NCI-H82 (cell line): ENCODE results near the gene CCM2.

Experiments
- DNase-seq: peaks from one replicate; lab custom pipeline; 2025; lab: John Stamatoyannopoulos, UW

Gene CCM2

GRCh38 chr7:45035371-45035770 lies 35.4 kb downstream of the CCM2 start:
- DNase-seq: no peak

GRCh38 chr7:45035893-45036292 lies 35.9 kb downstream of the CCM2 start:
- no peak for DNase-seq

GRCh38 chr7:45036317-45036716 lies 36.3 kb downstream of the CCM2 start:
- no peak for DNase-seq

- DNase-seq: no peak
Observed at GRCh38 chr7:45036796-45037195, 36.8 kb downstream of the CCM2 start.

DNA sequence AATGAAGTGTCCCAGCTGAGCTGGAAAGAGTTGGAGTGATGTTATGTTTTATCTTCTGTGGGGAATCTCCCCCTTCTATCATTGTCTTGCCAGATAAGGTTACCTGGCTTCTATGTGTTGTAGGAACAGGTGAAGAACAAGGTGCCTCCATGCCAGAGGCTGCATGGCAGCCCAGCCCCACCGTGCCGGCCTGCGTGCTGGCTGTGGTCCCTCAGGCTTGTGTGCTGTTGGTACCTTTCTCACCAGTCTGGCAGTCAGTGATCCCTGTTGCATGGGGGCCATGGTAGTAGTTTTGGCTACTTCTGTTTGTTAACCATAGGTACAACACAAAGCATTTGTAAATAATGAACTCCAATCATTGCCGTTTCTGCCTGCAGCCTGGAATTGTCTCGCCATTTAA lies 37.9 kb downstream of the CCM2 start:
- no peak for DNase-seq

DNA sequence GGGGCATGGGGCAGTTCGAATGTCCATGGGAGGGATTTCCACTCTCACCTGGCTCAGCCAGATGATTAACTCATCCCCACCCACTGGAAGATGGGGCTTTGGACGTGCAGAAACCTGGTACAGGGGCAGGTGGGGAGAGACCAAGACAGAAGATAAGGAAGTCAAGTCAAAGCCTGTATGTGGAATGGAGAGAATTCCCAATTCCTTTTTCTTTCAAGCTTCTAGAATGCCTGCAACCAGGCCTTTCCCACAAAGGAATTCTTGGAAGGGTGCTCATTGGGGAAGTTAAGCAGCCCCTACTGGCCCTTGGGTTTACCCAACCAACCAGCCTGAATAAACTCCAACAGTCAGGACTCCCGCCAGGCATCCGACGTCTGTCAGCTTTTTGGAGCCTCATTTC lies 39.1 kb downstream of the CCM2 start:
- DNase-seq: no peak

DNA sequence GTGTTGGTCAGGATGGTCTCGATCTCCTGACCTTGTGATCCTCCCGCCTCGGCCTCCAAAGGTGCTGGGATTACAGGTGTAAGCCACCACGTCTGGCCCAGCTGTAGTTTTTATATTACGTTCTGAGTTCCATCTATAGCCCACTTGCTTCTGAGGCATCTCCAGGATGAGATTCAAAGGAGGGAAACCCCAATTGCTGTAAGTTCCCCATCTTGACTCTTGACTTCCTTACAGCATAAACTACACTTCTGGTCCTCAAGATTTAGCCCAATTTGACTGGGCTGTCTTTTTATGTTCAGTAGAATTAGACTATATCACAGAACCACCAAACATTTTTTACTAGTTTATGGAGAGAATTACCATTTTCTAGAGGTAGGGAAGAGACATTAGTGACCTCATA lies 44.3 kb downstream of the CCM2 start:
- DNase-seq: no peak

DNA sequence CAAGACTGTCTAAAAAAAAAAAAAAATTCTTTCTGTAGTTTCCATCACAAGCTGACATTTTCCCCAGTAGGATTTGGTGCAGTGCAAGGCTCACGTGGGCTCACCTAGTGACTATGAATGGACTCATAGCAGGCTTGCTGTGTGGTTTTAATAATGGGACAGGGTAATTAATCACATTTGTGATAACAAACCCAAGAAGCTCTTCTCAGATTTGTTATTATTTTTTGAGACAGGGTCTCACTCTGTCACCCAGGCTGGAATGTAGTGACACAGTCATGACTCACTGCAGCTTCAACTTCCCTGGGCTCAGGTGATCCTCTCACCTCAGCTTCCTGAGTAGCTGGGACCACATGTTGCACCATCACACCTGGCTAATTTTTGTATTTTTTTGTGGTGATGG lies 48.7 kb downstream of the CCM2 start:
- DNase-seq: no peak

GRCh38 chr7:45050198-45050597 lies 50.2 kb downstream of the CCM2 start:
- no peak for DNase-seq

GRCh38 chr7:45052011-45052410 lies 52.0 kb downstream of the CCM2 start:
- DNase-seq: no peak

DNA sequence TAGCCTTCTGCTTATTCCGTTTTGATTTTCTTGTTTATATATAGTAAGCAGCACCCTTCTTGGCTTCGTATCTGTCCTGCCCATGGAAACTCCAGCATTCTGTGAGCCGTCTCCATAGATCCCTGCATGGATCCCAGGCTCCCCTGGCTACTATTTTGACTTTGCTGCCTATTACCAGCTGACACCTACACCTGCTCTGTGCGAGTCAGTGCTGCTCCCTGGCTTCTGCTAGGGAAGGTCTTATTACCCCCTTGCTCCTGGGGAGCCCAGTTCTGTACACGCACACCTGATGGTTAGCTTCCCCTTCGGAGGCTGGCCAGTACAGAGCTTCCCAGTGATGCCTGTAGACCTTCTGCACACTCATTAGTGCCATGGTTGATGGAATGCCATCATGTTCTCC lies 53.4 kb downstream of the CCM2 start:
- no peak for DNase-seq

DNA sequence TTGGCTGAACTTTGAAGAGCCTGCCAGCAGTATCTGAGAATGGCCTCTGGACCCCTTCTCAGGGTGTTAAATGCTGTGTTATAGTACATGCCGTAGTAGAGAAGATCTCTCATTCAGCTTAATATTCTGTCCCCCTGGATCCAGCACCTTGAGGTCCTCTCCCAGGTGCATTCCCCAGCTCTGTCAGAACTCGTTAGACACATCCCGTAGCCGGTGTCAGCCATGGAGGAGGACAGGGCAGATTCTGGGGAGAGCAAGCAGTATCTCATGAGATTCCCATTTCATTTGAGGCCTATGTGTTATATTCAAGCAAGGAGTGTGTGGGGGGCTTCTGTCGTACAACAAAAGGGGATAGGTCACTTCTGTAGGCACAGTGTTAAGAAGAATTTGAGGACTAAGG lies 53.9 kb downstream of the CCM2 start:
- no peak for DNase-seq

DNA sequence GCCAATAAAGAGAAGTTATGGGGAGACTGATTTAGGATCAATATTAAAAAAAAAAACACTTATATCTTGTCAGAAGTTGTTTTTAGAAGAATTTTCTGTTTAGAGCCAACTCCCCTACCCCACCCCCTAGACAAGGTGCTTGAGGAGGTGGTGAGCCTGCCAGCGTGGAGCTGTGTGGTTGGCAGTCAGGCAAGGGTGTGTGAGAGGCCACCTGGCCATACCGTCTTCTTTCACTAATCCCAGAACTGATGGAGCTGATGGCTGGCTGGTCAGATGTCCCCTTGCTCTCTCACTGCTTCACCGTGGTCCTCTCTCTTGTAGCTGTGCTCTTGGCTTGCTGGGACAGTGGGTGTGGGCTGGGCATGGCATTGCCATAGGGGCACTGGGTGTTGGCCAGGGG lies 54.4 kb downstream of the CCM2 start:
- no peak for DNase-seq

GRCh38 chr7:45055016-45055415 lies 55.0 kb downstream of the CCM2 start:
- DNase-seq: no peak

GRCh38 chr7:45055594-45056219 lies 55.7 kb downstream of the CCM2 start:
- DNase-seq: no peak

DNA sequence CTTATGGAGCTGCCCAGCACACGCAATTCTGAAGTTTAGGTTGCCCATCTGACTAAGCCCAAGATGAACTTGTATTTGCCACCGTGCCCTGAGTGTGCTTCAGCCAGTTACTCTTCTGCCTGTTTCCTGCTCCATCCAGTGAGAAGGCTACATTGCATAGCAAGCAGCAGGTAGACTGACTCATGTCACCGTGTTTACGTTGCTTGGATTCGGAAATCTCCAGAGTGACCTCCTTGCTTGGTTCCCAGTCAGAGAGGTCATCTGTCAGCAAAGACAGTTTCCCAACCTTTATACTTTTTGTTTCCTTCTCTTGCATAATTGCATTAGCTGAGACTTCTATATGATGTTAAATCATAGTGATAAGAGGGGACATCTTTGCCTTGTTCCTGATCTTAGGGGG lies 57.9 kb downstream of the CCM2 start:
- no peak for DNase-seq

DNA sequence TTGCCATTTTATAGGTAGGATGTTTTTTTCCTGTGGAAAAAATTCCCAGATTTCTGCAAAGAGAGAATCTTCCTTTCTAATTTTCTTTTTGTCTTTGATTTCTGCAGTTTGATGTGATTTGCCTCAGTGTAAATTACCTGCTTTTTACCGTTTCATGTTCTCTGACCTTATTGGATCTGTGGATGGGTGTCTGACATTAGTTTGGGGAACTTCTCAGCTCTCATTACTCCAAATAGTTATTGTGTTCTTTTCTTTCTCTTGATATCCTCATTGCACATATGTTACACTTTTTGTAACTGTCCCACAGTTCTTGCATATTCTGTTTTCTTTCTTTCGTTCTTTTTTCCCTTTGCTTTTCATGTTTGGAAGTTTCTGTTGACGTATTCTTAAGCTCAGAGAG lies 60.3 kb downstream of the CCM2 start:
- no peak for DNase-seq

DNA sequence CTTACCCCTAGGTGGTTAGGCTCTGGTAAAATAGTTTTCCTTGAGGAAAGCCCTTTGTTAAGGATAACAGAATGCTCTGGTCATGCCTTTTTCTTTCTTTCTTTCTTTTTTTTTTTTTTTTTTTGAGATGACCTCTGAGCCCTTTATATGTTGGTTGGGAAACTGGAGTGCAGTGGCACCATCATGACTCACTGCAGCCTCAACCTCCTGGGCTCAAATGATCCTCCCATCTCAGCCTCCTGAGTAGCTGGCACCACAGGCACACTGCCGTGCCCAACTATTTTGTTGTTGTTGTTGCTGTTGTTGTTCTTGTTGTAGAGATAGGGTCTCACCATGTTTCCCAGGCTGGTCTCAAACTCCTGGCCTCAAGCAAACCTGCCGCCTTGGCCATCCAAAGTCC lies 61.4 kb downstream of the CCM2 start:
- DNase-seq: no peak

DNA sequence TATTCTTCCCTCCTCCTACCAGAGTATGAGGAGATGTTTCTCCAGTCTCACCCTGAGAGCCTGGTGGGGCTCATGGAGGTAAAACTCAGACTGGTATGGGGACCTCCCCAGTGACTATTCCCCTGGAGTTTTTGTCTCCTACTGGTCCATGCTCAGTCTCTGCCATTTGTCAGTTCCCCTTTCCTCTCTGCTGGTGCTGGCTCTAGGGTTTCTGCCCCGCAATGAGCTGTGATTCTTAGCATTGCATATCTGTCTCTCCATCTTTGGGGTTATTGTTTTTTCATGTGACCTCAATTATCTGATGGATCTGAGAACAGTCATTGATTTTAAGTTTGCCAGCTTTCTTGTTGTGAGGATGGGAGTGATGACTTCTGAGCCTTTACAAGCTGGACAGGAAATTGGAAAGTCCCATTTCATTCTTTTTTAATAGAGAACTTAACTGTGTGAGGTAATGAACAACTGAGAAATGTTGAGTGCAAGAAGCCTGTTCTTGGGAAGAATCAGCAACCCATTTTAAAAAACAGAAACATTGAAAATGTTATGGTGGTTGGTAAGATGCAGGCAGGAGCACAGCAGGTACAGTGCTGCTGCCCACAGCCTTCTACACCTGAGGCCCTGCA lies 61.9 kb downstream of the CCM2 start:
- no peak for DNase-seq

GRCh38 chr7:45064047-45064725 lies 64.2 kb downstream of the CCM2 start:
- no peak for DNase-seq

DNA sequence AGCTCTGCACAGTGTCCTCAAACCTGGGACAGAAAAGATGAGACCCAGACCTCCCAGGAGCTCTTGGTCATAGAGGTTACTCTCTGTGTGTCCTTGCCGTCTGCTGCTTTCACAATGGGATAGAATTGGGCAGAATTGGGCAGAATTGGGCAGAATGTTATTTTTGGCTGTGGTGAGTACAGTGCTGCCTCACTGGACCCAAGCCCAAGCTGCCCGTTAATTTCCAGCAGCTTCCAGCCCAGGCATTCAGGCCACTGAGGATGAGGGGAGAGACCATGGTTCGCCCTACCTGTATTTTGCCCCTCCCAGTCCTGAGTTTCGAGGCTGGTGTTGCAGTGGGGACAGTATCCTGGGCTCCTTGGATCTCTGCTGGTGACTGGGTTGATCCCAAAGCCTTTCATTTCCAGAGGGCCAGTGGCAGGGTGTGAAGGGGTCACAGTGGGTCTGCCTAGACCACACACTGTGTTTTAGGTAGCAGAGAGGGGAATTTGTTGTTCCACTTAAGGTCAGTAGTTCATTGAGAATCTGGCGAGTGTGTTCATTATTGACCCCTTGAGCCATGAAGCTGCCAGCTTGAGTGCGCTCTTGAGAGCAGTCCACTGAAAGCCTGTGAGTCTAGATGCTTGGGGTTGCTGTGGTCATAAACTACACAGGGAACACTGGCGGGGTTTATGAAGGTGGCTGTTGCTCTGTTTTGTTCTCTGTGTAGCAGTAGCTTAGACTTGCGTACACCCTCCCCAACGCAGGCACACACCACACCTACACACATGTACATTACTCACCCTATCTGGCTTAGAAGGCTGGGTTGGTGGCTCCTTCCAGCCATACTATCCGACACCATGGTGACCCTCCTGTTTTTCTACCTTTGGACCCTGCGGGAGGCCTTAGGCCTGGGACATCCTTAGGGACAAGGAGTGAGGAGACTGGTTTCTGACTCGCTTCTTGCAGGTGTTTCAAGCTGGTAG lies 65.3 kb downstream of the CCM2 start:
- DNase-seq: no peak

GRCh38 chr7:45066409-45066808 lies 66.4 kb downstream of the CCM2 start:
- DNase-seq: no peak

- no peak for DNase-seq
Observed at GRCh38 chr7:45067582-45067981, 67.6 kb downstream of the CCM2 start.
